K562 (cell line): ENCODE measurements around the gene CEBPA.

Experiments used
- MEF2D ChIP-seq: conservative IDR thresholded peaks from 2 replicates; pipeline ENCODE4 v1.6.1; 2016; ENCODE audit warnings: low read depth, missing genetic modification characterization, missing compliant biosample characterization
- SIN3A ChIP-seq, 2 experiments: fragments of 150-350 bp in 1 of 2; IDR thresholded peaks; 2 replicates each; pipeline ENCODE4 v1.6.1; 2011 to 2016; ENCODE audit warnings: borderline replicate concordance in 2 of 2, low read depth in 2 of 2, low read length in 2 of 2, mild to moderate bottlenecking in 2 of 2, moderate library complexity in 2 of 2; ENCODE audit not compliant: control insufficient read depth in 1 of 2
- SMAD1 ChIP-seq: fragments of 150-350 bp; IDR thresholded peaks from 2 replicates; pipeline ENCODE4 v1.6.1; 2014; ENCODE audit warnings: low read length, low read depth; ENCODE audit not compliant: partially characterized antibody
- ZNF778 ChIP-seq: fragments of 450-650 bp; formaldehyde crosslinking; IDR thresholded peaks from 2 replicates; pipeline ENCODE4 v1.4.0; 2020; ENCODE audit warnings: mild to moderate bottlenecking, moderate library complexity
- TF ChIP-seq, protein P1 (sequence below), 2 experiments: fragments of 450-650 bp; formaldehyde crosslinking in 1 of 2; IDR thresholded peaks; 2 replicates each; pipeline versions ENCODE4 v1.4.0 to v1.6.1; 2014 to 2020; ENCODE audit warnings: mild to moderate bottlenecking in 2 of 2, borderline replicate concordance in 1 of 2, low read depth in 1 of 2
- TF ChIP-seq, protein P2 (sequence below): fragments of 250-450 bp; sonication (Bioruptor Pico); IDR thresholded peaks from 2 replicates; pipeline ENCODE4 v1.5.0; 2021; ENCODE audit warnings: mild to moderate bottlenecking, borderline replicate concordance

DNA sequence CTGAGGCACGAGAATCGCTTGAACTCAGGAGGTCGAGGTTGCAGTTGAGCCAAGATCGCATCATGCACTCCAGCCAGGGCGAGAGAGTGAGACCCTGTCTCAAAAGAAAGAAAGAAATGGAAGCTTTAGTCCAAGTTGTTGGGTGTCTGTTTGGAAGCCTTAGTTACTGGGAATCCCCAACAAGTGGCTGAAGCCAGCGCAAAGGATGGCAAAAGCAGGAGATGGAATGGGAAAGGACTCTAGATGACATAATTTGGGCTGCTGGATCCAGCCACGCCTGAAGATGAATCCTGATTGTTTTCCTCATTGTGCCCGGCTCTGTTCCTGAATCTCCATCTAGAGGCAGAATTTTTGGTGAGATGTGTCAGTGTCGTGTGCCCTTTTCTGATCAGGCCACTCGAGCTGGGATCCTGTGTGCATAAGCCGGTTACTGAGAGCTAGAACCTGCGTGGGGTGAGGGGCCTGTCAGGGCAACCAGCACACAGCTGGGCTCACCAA is 18.1 kb downstream of the CEBPA start:
- no peak for TF ChIP-seq MEF2D
- TF ChIP-seq SIN3A (IDR thresholded peaks at IDR 0.05; ENCODE audit: borderline replicate concordance in 2 of 2, control insufficient read depth in 1 of 2, low read depth in 2 of 2, low read length in 2 of 2), result no peak
- TF ChIP-seq SMAD1, result no peak
- no peak for TF ChIP-seq ZNF778
- TF ChIP-seq, protein P1, sequence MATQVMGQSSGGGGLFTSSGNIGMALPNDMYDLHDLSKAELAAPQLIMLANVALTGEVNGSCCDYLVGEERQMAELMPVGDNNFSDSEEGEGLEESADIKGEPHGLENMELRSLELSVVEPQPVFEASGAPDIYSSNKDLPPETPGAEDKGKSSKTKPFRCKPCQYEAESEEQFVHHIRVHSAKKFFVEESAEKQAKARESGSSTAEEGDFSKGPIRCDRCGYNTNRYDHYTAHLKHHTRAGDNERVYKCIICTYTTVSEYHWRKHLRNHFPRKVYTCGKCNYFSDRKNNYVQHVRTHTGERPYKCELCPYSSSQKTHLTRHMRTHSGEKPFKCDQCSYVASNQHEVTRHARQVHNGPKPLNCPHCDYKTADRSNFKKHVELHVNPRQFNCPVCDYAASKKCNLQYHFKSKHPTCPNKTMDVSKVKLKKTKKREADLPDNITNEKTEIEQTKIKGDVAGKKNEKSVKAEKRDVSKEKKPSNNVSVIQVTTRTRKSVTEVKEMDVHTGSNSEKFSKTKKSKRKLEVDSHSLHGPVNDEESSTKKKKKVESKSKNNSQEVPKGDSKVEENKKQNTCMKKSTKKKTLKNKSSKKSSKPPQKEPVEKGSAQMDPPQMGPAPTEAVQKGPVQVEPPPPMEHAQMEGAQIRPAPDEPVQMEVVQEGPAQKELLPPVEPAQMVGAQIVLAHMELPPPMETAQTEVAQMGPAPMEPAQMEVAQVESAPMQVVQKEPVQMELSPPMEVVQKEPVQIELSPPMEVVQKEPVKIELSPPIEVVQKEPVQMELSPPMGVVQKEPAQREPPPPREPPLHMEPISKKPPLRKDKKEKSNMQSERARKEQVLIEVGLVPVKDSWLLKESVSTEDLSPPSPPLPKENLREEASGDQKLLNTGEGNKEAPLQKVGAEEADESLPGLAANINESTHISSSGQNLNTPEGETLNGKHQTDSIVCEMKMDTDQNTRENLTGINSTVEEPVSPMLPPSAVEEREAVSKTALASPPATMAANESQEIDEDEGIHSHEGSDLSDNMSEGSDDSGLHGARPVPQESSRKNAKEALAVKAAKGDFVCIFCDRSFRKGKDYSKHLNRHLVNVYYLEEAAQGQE (IDR thresholded peaks at IDR 0.05; ENCODE audit: borderline replicate concordance), result no peak
- TF ChIP-seq, protein P1 (CRISPR knock-in tag; IDR thresholded peaks at IDR 0.05; ENCODE audit: low read depth), result no peak
- TF ChIP-seq, protein P2, sequence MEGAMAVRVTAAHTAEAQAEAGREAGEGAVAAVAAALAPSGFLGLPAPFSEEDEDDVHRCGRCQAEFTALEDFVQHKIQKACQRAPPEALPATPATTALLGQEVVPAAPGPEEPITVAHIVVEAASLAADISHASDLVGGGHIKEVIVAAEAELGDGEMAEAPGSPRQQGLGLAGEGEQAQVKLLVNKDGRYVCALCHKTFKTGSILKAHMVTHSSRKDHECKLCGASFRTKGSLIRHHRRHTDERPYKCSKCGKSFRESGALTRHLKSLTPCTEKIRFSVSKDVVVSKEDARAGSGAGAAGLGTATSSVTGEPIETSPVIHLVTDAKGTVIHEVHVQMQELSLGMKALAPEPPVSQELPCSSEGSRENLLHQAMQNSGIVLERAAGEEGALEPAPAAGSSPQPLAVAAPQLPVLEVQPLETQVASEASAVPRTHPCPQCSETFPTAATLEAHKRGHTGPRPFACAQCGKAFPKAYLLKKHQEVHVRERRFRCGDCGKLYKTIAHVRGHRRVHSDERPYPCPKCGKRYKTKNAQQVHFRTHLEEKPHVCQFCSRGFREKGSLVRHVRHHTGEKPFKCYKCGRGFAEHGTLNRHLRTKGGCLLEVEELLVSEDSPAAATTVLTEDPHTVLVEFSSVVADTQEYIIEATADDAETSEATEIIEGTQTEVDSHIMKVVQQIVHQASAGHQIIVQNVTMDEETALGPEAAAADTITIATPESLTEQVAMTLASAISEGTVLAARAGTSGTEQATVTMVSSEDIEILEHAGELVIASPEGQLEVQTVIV (CRISPR knock-in tag), result no peak
